Measurements from ENCODE around the gene ENTHD1.

DNA sequence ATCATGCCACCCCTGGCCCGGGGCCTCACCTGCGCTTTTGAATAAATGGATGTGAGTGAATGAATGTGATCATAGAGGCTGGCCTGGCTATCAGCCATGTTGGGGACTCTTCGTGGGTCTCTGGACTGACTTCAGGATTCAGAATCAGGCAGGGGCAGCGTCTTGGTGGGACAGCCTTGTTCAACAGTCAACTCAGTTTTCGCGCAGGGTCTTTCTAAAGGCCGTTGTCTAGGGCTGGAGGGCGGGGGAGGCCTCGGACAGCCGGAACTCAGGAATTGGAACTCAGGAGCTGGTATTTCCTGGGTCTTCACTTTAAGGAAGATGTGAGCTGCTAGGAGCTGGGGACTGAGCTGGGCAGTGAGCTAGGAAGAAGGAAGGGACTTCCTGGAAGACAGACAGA, 177.0 kb downstream of the ENTHD1 start:
- no peak for TF ChIP-seq POLR2A (IDR thresholded peaks at IDR 0.05; ENCODE audit: low read depth, low read length)
- no peak for TF ChIP-seq TAF1 (IDR thresholded peaks at IDR 0.05; ENCODE audit: borderline replicate concordance, low read depth, low read length)
- TF ChIP-seq POLR2AphosphoS5 (IDR thresholded peaks at IDR 0.05; ENCODE audit: low read depth, low read length): no peak
